Fibroblast of pulmonary artery (primary cell): ENCODE data around the gene FKBP10.
A peak's percentile ranks its signal among the peaks of the same experiment; 100 is the strongest.

Experiments
- DNase-seq: peaks from one replicate; pipeline ENCODE4 v3.0.0-alpha.2; 2010; ENCODE audit warnings: low read depth
- H3K4me3 ChIP-seq: replicated peaks from 2 replicates; pipeline ENCODE4 v1.5.1; 2011; ENCODE audit warnings: low read depth, mild to moderate bottlenecking, control low read depth, low read length, moderate library complexity
- CTCF ChIP-seq: IDR thresholded peaks from 2 replicates; pipeline ENCODE4 v1.5.1; 2011; ENCODE audit warnings: mild to moderate bottlenecking, control low read depth, low read length, inconsistent platforms; ENCODE audit errors: missing control alignments

The FKBP10 gene

DNA sequence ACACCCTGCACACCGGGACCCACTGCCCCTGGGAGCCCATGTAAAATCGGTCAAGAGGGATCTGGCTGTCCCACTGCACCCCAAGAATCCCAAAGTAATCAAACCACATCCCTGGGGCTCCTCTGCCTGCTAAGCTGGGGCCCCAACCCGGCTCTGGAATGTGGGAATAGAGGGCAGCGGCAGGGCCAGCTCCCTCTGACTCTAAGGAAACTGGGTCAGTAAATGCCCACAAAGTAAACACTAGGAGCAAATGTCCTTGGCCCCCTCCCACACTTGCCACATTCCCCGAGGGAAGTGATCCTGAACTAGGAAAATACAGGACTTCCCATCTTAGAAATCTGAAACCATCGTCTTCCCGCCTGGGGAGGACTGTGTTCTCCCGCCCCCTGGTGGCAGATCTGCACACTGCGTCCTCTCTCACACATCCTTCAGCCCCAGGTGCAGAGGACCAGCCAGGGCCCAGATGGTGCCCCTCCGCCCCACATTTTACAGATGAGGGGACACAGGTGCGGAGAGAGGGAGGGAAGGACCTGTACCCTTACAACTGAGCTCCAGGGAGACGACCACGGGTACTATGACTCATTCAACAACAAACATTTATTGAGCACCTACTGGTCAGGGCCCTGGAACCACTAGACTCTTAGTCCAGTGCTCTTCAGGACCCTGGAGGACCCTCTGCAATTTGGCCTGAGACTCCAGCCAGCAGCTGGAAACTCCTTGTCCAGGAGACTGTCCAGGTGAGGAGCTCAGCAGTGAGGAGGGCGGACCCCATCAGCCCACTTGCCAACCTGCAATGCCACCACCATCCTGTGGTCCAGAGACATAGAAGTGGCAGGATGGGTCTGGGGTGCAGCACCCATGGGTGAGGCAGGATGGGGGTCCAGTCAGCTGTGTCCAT is 11.2 kb upstream of the FKBP10 start:
- TF ChIP-seq CTCF = peak; percentile 92
- no peak overlapping the region for H3K4me3 ChIP-seq

DNA sequence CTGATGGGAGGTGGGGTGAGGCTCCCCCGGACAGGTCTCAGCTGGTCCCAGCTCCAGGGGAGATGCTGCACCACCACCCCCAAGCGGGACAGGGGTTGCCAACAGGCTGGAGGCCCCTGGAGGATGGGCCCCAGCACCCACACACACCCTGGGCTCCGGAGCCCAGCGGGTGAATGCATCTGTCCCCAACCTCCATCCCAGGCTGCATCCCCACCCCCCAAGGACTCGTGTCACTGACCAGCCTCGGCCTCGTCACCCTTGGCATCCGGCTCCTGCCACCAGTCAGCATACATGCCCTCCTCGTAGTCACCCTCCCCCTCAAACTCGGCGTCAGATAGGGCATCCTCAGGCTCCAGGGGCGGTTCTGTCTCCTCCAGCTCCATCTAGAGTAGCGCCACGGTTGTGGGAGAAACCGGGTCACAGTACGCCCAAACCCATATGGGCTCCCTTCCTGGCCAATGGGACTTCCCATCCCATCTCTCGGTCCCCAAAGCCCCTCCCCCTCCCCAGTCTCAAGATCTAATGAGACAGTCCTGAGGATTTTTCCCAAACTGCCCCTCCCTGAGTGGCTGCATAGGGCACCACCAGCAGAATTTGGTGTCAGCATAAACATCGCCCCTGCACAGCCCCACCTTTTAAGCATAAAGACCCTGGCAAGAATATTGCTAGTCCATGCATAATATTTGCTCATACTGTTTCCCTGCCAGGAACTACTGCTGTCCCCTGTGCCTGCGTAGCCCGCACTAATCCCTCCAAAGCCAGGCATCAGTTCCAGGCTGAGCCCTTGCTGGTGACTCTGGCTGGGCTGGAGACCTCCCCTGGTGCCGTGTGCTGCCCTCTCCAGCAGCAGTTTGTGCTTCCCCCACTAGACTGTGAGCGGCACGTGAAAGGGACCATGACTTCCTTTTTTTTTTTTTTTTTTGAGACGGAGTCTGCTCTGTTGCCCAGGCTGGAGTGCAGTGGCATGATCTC is 9.5 kb upstream of the FKBP10 start:
- TF ChIP-seq CTCF = no peak
- H3K4me3 ChIP-seq = no peak overlapping the region
- no peak for DNase-seq

More for the DNA sequence above, 11.2 kb upstream of the FKBP10 start:
- peak; percentile 82 for DNase-seq

GRCh38 chr17:41806685-41807445 is 5.9 kb upstream of the FKBP10 start:
- no peak overlapping the region for H3K4me3 ChIP-seq
- no peak for TF ChIP-seq CTCF
- no peak for DNase-seq

GRCh38 chr17:41810659-41811548 is 1.9 kb upstream of the FKBP10 start:
- no peak for TF ChIP-seq CTCF
- no peak for DNase-seq
- H3K4me3 ChIP-seq = peak overlapping the region; percentile 86

- H3K4me3 ChIP-seq = peak within 1 kb of the TSS; percentile 86
- peak; percentile 50 for TF ChIP-seq CTCF
- peak; percentile 80 for DNase-seq
Measured at GRCh38 chr17:41811549-41812380, 1.0 kb upstream of the FKBP10 start, which contains the start of gene P3H4. TSS of gene P3H4 (minus strand) at chr17:41811949. CDS start at chr17:41811915, 34 bp downstream.
